ENCODE data around the gene JAM3. TPM values are rescaled to one million over a fixed set of nuclear protein-coding genes. Genes with fewer than 3 reads are reported as not detected.

JAM3 gene
- total RNA-seq, 2 experiments from 2014 or later = 13.5 to 15.3 TPM

DNA sequence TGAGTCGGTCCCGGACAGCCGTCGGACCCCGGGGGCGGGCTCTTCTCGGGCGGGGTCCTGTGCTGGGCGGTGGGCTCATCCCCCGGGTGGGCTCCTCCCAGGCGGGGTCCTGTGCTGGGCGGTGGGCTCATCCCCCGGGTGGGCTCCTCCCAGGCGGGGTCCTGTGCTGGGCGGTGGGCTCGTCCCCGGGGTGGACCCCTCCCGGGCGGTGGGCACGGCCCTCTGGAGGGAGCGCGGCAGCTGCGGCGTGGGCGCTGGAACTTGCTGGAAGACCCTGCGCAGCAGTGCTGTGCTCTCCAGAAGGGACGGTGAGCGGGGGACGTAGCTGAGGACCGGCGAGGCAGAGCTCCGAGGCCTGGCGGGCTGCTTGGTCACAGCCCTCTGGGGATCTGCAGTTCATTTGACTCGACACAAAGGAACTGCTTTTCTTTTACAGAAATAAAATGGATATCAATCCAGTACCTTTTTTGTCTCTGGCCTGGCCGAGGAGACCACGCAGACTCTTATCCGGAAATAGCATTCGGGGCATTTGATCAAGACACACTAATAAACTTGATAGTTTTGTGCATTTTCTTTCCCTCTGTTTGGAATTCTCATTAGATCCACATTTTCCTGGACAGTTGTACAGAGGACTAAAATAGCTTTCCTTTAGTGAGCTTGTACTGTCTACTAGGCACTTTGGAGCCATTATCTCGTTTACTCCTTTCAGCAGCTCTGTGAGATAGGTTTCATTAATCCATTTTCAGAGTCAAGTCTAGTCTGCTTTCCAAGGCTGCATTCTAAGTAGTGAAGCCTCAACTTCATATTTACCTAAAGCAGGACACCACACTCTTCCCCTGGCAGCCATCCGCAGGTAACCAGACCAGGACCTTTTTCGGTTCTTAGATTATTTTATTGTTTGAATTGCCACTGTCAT lies 812 bp downstream of the JAM3 start:
- DNase-seq = peak in 2 of 14 experiments; percentile 22 to 32
- Histone ChIP-seq H3K36me3 (ENCODE audit: insufficient read depth, low read length) (no peaks in the 10 kb centered on the region), H3K4me1 (ENCODE audit: insufficient read depth, low read length) (peaks cover 9% of the 10 kb centered on the region), H3K9me3 (ENCODE audit: control insufficient read depth in 1 of 2, insufficient read depth in 1 of 2, low read length in 2 of 2) (no peaks in the 10 kb centered on the region), H3K27me3 (ENCODE audit: control insufficient read depth in 1 of 2, insufficient read depth in 2 of 2, low read length in 2 of 2) (no peaks in the 10 kb centered on the region), H3K27ac (ENCODE audit: low read depth in 1 of 2, low read length in 2 of 2) (no peak overlapping the region), H3K4me3 (ENCODE audit: low read length) (peak overlapping the region; percentile 51)
- TF ChIP-seq, protein P1, sequence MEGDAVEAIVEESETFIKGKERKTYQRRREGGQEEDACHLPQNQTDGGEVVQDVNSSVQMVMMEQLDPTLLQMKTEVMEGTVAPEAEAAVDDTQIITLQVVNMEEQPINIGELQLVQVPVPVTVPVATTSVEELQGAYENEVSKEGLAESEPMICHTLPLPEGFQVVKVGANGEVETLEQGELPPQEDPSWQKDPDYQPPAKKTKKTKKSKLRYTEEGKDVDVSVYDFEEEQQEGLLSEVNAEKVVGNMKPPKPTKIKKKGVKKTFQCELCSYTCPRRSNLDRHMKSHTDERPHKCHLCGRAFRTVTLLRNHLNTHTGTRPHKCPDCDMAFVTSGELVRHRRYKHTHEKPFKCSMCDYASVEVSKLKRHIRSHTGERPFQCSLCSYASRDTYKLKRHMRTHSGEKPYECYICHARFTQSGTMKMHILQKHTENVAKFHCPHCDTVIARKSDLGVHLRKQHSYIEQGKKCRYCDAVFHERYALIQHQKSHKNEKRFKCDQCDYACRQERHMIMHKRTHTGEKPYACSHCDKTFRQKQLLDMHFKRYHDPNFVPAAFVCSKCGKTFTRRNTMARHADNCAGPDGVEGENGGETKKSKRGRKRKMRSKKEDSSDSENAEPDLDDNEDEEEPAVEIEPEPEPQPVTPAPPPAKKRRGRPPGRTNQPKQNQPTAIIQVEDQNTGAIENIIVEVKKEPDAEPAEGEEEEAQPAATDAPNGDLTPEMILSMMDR (IDR thresholded peaks at IDR 0.05) = no peak
- CTCF ChIA-PET = interaction anchor here (0.7 to 2.1 kb wide), 5 partner anchors 9 to 123 kb away, joined by 3 to 8 read pairs (median 3); no protein-coding TSS in a partner anchor
- no peak for ATAC-seq (ENCODE audit: poor library complexity)
- Mint-ChIP-seq H3K27ac (peak overlapping the region; percentile 65), H3K4me3 (peak overlapping the region; percentile 75), H3K36me3 (ENCODE audit: low read depth) (no peaks in the 10 kb centered on the region), H3K9me3 (no peaks in the 10 kb centered on the region), H3K4me1 (ENCODE audit: low read depth) (peaks cover 20% of the 10 kb centered on the region), H3K27me3 (no peaks in the 10 kb centered on the region)
- POLR2A ChIA-PET = interaction anchor here (0.7 to 1.8 kb wide), 5 partner anchors 13 to 122 kb away, joined by 3 to 12 read pairs (median 6); no protein-coding TSS in a partner anchor
- intact Hi-C loops (cut with DNase I, micrococcal nuclease) = loop anchor here in 1 of 2 experiments (10.0 kb wide), 2 partner anchors 185 to 265 kb away; partner anchors contain the start of genes ACAD8, GLB1L2 and THYN1

DNA sequence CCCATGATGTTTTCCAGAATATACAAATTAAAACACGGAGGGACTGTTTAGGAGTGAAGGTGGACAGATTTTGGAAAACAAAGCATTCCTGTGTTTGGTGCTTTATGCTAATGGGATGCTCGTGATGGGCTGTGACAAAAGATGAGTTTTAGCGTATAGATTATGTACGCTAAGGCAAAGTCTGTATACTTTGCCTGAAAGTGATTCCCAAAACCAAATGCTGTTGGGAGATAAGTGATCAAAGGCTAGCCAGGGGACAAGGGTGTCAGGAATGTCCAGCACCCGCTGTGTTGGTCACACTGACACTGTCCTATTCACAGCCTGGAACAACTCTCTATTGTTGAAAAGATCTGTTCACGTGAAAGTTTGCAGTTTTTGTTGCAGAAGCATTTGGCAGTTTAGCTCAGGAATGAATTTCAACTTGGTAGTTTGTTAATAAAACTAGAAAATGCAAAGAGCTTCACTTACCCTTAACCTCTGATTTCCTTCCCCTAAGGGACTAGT lies 1.5 kb downstream of the JAM3 start:
- H3K4me3 Mint-ChIP-seq = peak overlapping the region; percentile 75

DNA sequence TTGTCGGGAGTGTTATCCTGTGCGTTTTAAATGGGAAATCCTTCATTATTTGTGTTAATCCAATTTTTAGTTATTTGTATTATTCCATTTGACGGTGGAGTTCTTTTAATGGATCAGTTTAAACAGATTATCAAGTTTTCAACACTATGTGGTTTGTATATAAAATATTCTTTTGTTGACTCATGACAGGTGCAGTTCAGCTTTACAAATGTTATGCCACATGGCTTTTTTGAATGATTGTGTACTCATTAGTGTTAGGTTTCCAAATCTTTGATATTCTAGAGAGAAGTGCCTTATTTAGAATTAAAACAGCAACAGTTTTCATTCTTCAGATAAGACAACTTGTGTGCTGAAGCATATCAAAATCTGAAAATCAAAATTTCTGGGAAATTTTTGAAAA lies 2.4 kb downstream of the JAM3 start:
- Mint-ChIP-seq H3K4me1 (ENCODE audit: low read depth) (peaks cover 20% of the 10 kb centered on the region), H3K27ac (peak overlapping the region; percentile 65), H3K9me3 (no peaks in the 10 kb centered on the region), H3K27me3 (no peaks in the 10 kb centered on the region), H3K36me3 (ENCODE audit: low read depth) (no peaks in the 10 kb centered on the region), H3K4me3 (no peak overlapping the region)
- ChIA-PET CTCF (interaction anchor here (1.3 to 2.0 kb wide), 2 partner anchors 21 to 124 kb away, joined by 3 to 5 read pairs; no protein-coding TSS in a partner anchor), POLR2A (no interaction called here)
- no peaks in the 10 kb centered on the region for H3K36me3 ChIP-seq (ENCODE audit: insufficient read depth, low read length)
- TF ChIP-seq, protein P1 (IDR thresholded peaks at IDR 0.05) = no peak
- no peaks in the 10 kb centered on the region for H3K9me3 ChIP-seq (ENCODE audit: control insufficient read depth in 1 of 2, insufficient read depth in 1 of 2, low read length in 2 of 2)
- no peak overlapping the region for H3K4me3 ChIP-seq (ENCODE audit: low read length)
- intact Hi-C loops (cut with DNase I, micrococcal nuclease) = loop anchor here in 1 of 2 experiments (10.0 kb wide), 1 partner anchor 263 kb away; the partner anchor contains the start of gene GLB1L2
- ATAC-seq (ENCODE audit: poor library complexity) (no peak), DNase-seq (no peak)
- H3K27ac ChIP-seq (ENCODE audit: low read depth in 1 of 2, low read length in 2 of 2) = no peak overlapping the region
- H3K4me1 ChIP-seq (ENCODE audit: insufficient read depth, low read length) = peaks cover 9% of the 10 kb centered on the region
- H3K27me3 ChIP-seq (ENCODE audit: control insufficient read depth in 1 of 2, insufficient read depth in 2 of 2, low read length in 2 of 2) = no peaks in the 10 kb centered on the region

More for the DNA sequence above, 1.5 kb downstream of the JAM3 start:
- intact Hi-C loops (cut with DNase I, micrococcal nuclease) = loop anchor here in 1 of 2 experiments (10.0 kb wide), 1 partner anchor 264 kb away; the partner anchor contains the start of gene GLB1L2
- peak overlapping the region; percentile 65 for H3K27ac Mint-ChIP-seq
- ATAC-seq (ENCODE audit: poor library complexity) (no peak), DNase-seq (no peak)
- H3K27ac ChIP-seq (ENCODE audit: low read depth in 1 of 2, low read length in 2 of 2) = no peak overlapping the region
- H3K9me3 Mint-ChIP-seq = no peaks in the 10 kb centered on the region
- H3K4me1 Mint-ChIP-seq (ENCODE audit: low read depth) = peaks cover 20% of the 10 kb centered on the region
- ChIA-PET CTCF (interaction anchor here (1.3 to 2.0 kb wide), 3 partner anchors 9 to 123 kb away, joined by 3 to 5 read pairs (median 3); no protein-coding TSS in a partner anchor), POLR2A (no interaction called here)
- TF ChIP-seq, protein P1 (IDR thresholded peaks at IDR 0.05) = no peak
- no peaks in the 10 kb centered on the region for H3K9me3 ChIP-seq (ENCODE audit: control insufficient read depth in 1 of 2, insufficient read depth in 1 of 2, low read length in 2 of 2)
- no peaks in the 10 kb centered on the region for H3K36me3 ChIP-seq (ENCODE audit: insufficient read depth, low read length)
- H3K27me3 Mint-ChIP-seq = no peaks in the 10 kb centered on the region
- no peak overlapping the region for H3K4me3 ChIP-seq (ENCODE audit: low read length)
- peaks cover 9% of the 10 kb centered on the region for H3K4me1 ChIP-seq (ENCODE audit: insufficient read depth, low read length)
- no peaks in the 10 kb centered on the region for H3K36me3 Mint-ChIP-seq (ENCODE audit: low read depth)
- H3K27me3 ChIP-seq (ENCODE audit: control insufficient read depth in 1 of 2, insufficient read depth in 2 of 2, low read length in 2 of 2) = no peaks in the 10 kb centered on the region
